ENCODE results near the gene EPS8L1. TPM values are rescaled to one million over a fixed set of nuclear protein-coding genes. Genes with fewer than 3 reads are reported as not detected.
A peak's percentile ranks its signal among the peaks of the same experiment; 100 is the strongest.

EPS8L1 gene
- total RNA-seq, 1 experiment from 2014 or later, result 62.1 TPM

GRCh38 chr19:55088021-55088451, 12.4 kb downstream of the EPS8L1 start (continued):
- TF ChIP-seq YY1 (IDR thresholded peaks at IDR 0.05; ENCODE audit: extremely low read depth, insufficient replicate concordance, low read depth, low read length), result no peak
- no peak for TF ChIP-seq POLR2AphosphoS5 (IDR thresholded peaks at IDR 0.05; ENCODE audit: low read depth, low read length)
- TF ChIP-seq REST (IDR thresholded peaks at IDR 0.05; ENCODE audit: low read depth), result no peak
- TF ChIP-seq ATF3 (IDR thresholded peaks at IDR 0.05), result no peak

GRCh38 chr19:55088543-55089341, 13.1 kb downstream of the EPS8L1 start:
- DNase-seq (ENCODE audit: low read depth, low spot score) (no peak), ATAC-seq (peak; percentile 74)
- intact Hi-C loops (cut with micrococcal nuclease), result loop anchor here (1.0 kb wide), 1 partner anchor 330 kb away; no protein-coding TSS in a partner anchor
- TF ChIP-seq, protein P1, sequence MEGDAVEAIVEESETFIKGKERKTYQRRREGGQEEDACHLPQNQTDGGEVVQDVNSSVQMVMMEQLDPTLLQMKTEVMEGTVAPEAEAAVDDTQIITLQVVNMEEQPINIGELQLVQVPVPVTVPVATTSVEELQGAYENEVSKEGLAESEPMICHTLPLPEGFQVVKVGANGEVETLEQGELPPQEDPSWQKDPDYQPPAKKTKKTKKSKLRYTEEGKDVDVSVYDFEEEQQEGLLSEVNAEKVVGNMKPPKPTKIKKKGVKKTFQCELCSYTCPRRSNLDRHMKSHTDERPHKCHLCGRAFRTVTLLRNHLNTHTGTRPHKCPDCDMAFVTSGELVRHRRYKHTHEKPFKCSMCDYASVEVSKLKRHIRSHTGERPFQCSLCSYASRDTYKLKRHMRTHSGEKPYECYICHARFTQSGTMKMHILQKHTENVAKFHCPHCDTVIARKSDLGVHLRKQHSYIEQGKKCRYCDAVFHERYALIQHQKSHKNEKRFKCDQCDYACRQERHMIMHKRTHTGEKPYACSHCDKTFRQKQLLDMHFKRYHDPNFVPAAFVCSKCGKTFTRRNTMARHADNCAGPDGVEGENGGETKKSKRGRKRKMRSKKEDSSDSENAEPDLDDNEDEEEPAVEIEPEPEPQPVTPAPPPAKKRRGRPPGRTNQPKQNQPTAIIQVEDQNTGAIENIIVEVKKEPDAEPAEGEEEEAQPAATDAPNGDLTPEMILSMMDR (IDR thresholded peaks at IDR 0.05 in 2 of 3, conservative IDR thresholded peaks at IDR 0.05 in 1 of 3; ENCODE audit: borderline replicate concordance in 1 of 3, insufficient read depth in 1 of 3, low read depth in 2 of 3, low read length in 2 of 3), result peak in 2 of 3 experiments; percentile 54 to 70; a peak in 4 of 6 replicates
- TF ChIP-seq JUND (IDR thresholded peaks at IDR 0.05), result no peak
- no peak for TF ChIP-seq YY1 (IDR thresholded peaks at IDR 0.05; ENCODE audit: extremely low read depth, insufficient replicate concordance, low read depth, low read length)
- TF ChIP-seq ATF3 (IDR thresholded peaks at IDR 0.05), result no peak
- no peak for TF ChIP-seq ZNF274 (IDR thresholded peaks at IDR 0.05; ENCODE audit: low read depth, low read length)
- Histone ChIP-seq H3K79me2 (ENCODE audit: insufficient read depth, low read length) (no peaks in the 10 kb centered on the region), H3K4me1 (ENCODE audit: control insufficient read depth in 1 of 2, insufficient read depth in 2 of 2, low read length in 2 of 2) (peaks cover 0 to 3% of the 10 kb centered on the region in 2 experiments; a peak in 1 of 4 replicates), H3K4me2 (ENCODE audit: low read length) (no peak overlapping the region), H3K27me3 (ENCODE audit: insufficient read depth, low read length) (no peaks in the 10 kb centered on the region), H3K9me3 (ENCODE audit: control insufficient read depth in 1 of 2, insufficient read depth in 1 of 2, low read depth in 1 of 2, low read length in 2 of 2) (no peaks in the 10 kb centered on the region), H3K27ac (ENCODE audit: low read depth, low read length) (peak overlapping the region; percentile 28; the same call in 1 of the 2 replicates), H4K20me1 (ENCODE audit: insufficient read depth) (no peaks in the 10 kb centered on the region), H3K9ac (ENCODE audit: low read length) (no peak overlapping the region), H3K9me2 (ENCODE audit: insufficient read depth) (no peaks in the 10 kb centered on the region), H2AFZ (ENCODE audit: low read depth, low read length, poor library complexity, severe bottlenecking) (no peak overlapping the region), H3K36me3 (ENCODE audit: control insufficient read depth in 1 of 2, insufficient read depth in 2 of 2, low read length in 2 of 2) (peaks cover 0 to 11% of the 10 kb centered on the region in 2 experiments; a peak in 2 of 4 replicates), H3K4me3 (replicated peaks in 1 of 2; ENCODE audit: low read depth in 1 of 2, low read length in 2 of 2) (no peak overlapping the region)
- RAD21 ChIA-PET (ENCODE audit: low non-redundant PET in 1 of 2, low total read pairs in 2 of 2, uncharacterized antibody in 2 of 2, unreplicated experiment in 2 of 2), result no interaction called here
- BruUV-seq (replicated peaks), result no TSS peak
- CTCF ChIA-PET, result interaction anchor here (0.6 to 2.1 kb wide), 10 partner anchors 9 to 544 kb away, joined by 3 to 14 read pairs (median 4); partner anchors contain the start of gene SHISA7
- POLR2A ChIA-PET, result interaction anchor here (1.2 kb wide), 1 partner anchor 29 kb away, joined by 3 read pairs; the partner anchor contains the start of gene PPP1R12C

Data from HCT116 (cell line).